Neural cell (in vitro differentiated cells): ENCODE measurements around the gene HPS6.

Experiments used
- CTCF ChIP-seq: fragments of 450-650 bp; IDR thresholded peaks from 2 replicates; pipeline ENCODE4 v1.5.1; 2014; ENCODE audit warnings: antibody characterized with exemption, mild to moderate bottlenecking, moderate library complexity; ENCODE audit not compliant: poor library complexity, severe bottlenecking
- EP300 ChIP-seq: fragments of 450-650 bp; conservative IDR thresholded peaks from 2 replicates; pipeline ENCODE4 v1.6.1; 2014; ENCODE audit warnings: antibody characterized with exemption, mild to moderate bottlenecking, moderate library complexity; ENCODE audit not compliant: poor library complexity, severe bottlenecking
- EZH2 ChIP-seq: fragments of 200-600, 300-800 bp; shearing (Covaris generic), sonication (generic); IDR thresholded peaks from 2 replicates; pipeline ENCODE4 v1.6.1; 2014; ENCODE audit warnings: antibody characterized with exemption, low read length, borderline replicate concordance, mild to moderate bottlenecking; ENCODE audit not compliant: insufficient read depth, poor library complexity, severe bottlenecking
- MXI1 ChIP-seq: fragments of 450-650 bp; conservative IDR thresholded peaks from 2 replicates; pipeline ENCODE4 v1.6.1; 2014; ENCODE audit warnings: antibody characterized with exemption, mild to moderate bottlenecking; ENCODE audit not compliant: poor library complexity, severe bottlenecking
- POLR2AphosphoS5 ChIP-seq: IDR thresholded peaks from 2 replicates; pipeline ENCODE4 v1.6.1; 2012
- RAD21 ChIP-seq: fragments of 450-650 bp; conservative IDR thresholded peaks from 2 replicates; pipeline ENCODE4 v1.6.1; 2014; ENCODE audit warnings: antibody characterized with exemption, mild to moderate bottlenecking, moderate library complexity
- REST ChIP-seq: IDR thresholded peaks from 2 replicates; pipeline ENCODE4 v1.6.1; 2012; ENCODE audit warnings: borderline replicate concordance
- SMC3 ChIP-seq: fragments of 450-650 bp; conservative IDR thresholded peaks from 2 replicates; pipeline ENCODE4 v1.6.1; 2014; ENCODE audit warnings: antibody characterized with exemption, mild to moderate bottlenecking, moderate library complexity; ENCODE audit not compliant: poor library complexity
- TAF1 ChIP-seq: IDR thresholded peaks from 2 replicates; pipeline ENCODE4 v1.6.1; 2012; ENCODE audit warnings: low read depth

DNA sequence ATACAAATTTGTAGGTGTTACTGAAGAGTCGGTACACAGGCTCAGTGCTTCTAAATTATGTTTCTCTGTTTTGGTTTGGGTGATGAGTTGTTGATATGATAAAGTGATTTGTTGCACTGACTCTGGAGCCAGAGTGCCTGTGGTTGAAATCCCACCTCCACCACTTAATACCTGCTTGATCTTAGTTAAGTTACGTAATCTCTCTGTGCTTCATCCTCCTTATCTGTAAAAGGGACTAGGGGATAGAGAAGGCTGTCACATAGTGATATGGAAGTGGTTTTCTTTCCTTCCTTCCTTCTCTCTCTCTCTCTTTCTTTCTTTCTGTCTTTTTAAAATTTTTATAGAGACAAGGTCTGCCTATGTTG is 664 bp upstream of the HPS6 start:
- TF ChIP-seq CTCF, result no peak
- no peak for TF ChIP-seq EZH2
- no peak for TF ChIP-seq RAD21
- TF ChIP-seq EP300, result no peak
- no peak for TF ChIP-seq POLR2AphosphoS5
- TF ChIP-seq MXI1, result no peak
- no peak for TF ChIP-seq REST
- no peak for TF ChIP-seq TAF1
- no peak for TF ChIP-seq SMC3
